Measurements from ENCODE around the gene PDZD2.

PDZD2 gene

GRCh38 chr5:32150366-32150765, 511.4 kb downstream of the PDZD2 start:
- no peak for DNase-seq
- peaks cover 0 to 93% (median 36%) of the 10 kb centered on the region in 4 donors for H3K4me1 ChIP-seq
- no peak overlapping the region for H3K27ac ChIP-seq
- no peak for TF ChIP-seq CTCF (IDR thresholded peaks at IDR 0.05)
- H3K9me3 ChIP-seq, result no peaks in the 10 kb centered on the region
- no peak overlapping the region for H3K4me3 ChIP-seq
- H3K36me3 ChIP-seq, result no peaks in the 10 kb centered on the region
- intact Hi-C loops (cut with DNase I; ENCODE audit: low total_unique reads), result no loop called here
- no peaks in the 10 kb centered on the region for H3K27me3 ChIP-seq

- Histone ChIP-seq H3K4me3 (no peak overlapping the region), H3K36me3 (no peaks in the 10 kb centered on the region), H3K9me3 (no peaks in the 10 kb centered on the region), H3K27ac (no peak overlapping the region), H3K27me3 (no peaks in the 10 kb centered on the region), H3K4me1 (peaks cover 0 to 87% (median 31%) of the 10 kb centered on the region in 4 donors)
- no peak for DNase-seq
- intact Hi-C loops (cut with DNase I; ENCODE audit: low total_unique reads), result no loop called here
- TF ChIP-seq CTCF (IDR thresholded peaks at IDR 0.05), result no peak
These were observed 512.3 kb downstream of the PDZD2 start for GRCh38 chr5:32151198-32151597.

GRCh38 chr5:32153723-32154122, 514.8 kb downstream of the PDZD2 start:
- Histone ChIP-seq H3K4me1 (peaks cover 0 to 90% (median 41%) of the 10 kb centered on the region in 4 donors), H3K9me3 (no peaks in the 10 kb centered on the region), H3K27ac (peak overlapping the region; percentile 5 to 21), H3K27me3 (no peaks in the 10 kb centered on the region), H3K36me3 (no peaks in the 10 kb centered on the region), H3K4me3 (no peak overlapping the region)
- intact Hi-C loops (cut with DNase I; ENCODE audit: low total_unique reads), result no loop called here
- TF ChIP-seq CTCF (IDR thresholded peaks at IDR 0.05), result no peak
- no peak for DNase-seq

- H3K9me3 ChIP-seq, result no peaks in the 10 kb centered on the region
- H3K36me3 ChIP-seq, result no peaks in the 10 kb centered on the region
- H3K27me3 ChIP-seq, result no peaks in the 10 kb centered on the region
- no peak overlapping the region for H3K4me3 ChIP-seq
- H3K4me1 ChIP-seq, result peaks cover 0 to 90% (median 41%) of the 10 kb centered on the region in 4 donors
- intact Hi-C loops (cut with DNase I; ENCODE audit: low total_unique reads), result no loop called here
- no peak for TF ChIP-seq CTCF (IDR thresholded peaks at IDR 0.05)
- H3K27ac ChIP-seq, result no peak overlapping the region
- no peak for DNase-seq
These were observed 516.3 kb downstream of the PDZD2 start for GRCh38 chr5:32155211-32155610.

DNA sequence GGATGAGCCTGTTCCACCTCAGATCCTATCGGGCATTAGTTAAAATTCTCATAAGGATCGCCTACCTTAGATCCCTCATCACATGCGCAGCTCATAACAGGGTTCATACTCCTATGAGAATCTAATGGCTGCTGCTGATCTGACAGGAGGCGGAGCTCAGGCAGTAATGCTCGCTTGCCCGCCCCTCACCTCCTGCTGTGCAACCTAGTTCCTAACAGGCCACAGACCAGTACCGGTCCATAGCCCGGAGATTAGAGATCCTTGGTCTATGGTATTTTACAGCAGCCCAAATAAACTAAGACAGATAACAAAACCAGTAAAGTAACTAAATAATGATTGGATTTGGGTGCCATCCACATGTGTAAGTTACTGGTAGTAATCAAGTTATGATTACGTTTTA, 517.7 kb downstream of the PDZD2 start:
- no peaks in the 10 kb centered on the region for H3K36me3 ChIP-seq
- H3K4me1 ChIP-seq, result peaks cover 0 to 79% (median 38%) of the 10 kb centered on the region in 4 donors

More for the DNA sequence above, 517.7 kb downstream of the PDZD2 start:
- H3K27ac ChIP-seq, result no peak overlapping the region
- no peaks in the 10 kb centered on the region for H3K27me3 ChIP-seq
- no peaks in the 10 kb centered on the region for H3K9me3 ChIP-seq
- no peak for DNase-seq
- H3K4me3 ChIP-seq, result no peak overlapping the region
- intact Hi-C loops (cut with DNase I; ENCODE audit: low total_unique reads), result no loop called here
- no peak for TF ChIP-seq CTCF (IDR thresholded peaks at IDR 0.05)

Measured in tibial artery (tissue), 4 donors.